Adrenal gland (tissue), 5 donors: ENCODE results near the gene KCNJ18.
A peak's percentile ranks its signal among the peaks of the same experiment; 100 is the strongest.
"Not testable (repeated sequence)": the region's sequence is repeated elsewhere in the genome, so short reads cannot be mapped to it uniquely, and the experiment has no call there.

Source experiments
- CTCF ChIP-seq, 6 experiments: fragments of 450-650 bp in 4 of 6; fragments of 200-600 bp in 2 of 6; sonication (generic) in 1 of 6; IDR thresholded peaks; 1 replicate in 5 of 6; 2 replicates in 1 of 6; pipeline versions ENCODE4 v1.5.1 to v1.8.0; 2016 to 2021; ENCODE audit warnings: antibody characterized with exemption in 6 of 6, mild to moderate bottlenecking in 2 of 6, moderate library complexity in 1 of 6
- POLR2A ChIP-seq, 2 donors: fragments of 450-650 bp; IDR thresholded peaks; one replicate each; pipeline ENCODE4 v1.6.1; 2017; ENCODE audit warnings: antibody characterized with exemption in 2 of 2, mild to moderate bottlenecking in 2 of 2, moderate library complexity in 1 of 2
- donor health status: DM: no; HTN: no; CAD: no.

DNA sequence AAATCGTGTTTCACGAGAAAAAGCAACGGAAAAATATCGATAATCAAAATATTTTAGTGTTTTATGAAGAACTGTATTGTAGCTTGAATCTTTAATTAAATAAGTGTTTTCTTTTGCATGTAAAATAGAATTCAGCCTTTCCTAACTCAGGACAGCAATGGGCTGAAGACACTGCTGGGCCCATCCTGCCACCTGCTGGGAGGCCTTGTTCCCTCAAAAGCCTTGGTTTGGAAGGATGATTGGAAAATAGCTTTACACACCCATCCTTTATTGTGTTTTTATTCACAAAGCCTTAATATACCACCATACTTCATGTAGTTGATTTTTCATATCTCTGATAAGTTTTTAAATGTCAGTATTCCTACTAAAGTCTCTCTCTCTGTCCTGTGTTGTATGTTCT, 43.5 kb downstream of the KCNJ18 start:
- TF ChIP-seq CTCF (IDR thresholded peaks at IDR 0.05) = peak in 1 of 6 experiments; percentile 17
- TF ChIP-seq POLR2A (IDR thresholded peaks at IDR 0.05) = not testable (repeated sequence)
